HepG2 (cell line): ENCODE measurements around the gene TBC1D16. TPM values are rescaled to one million over a fixed set of nuclear protein-coding genes. Genes with fewer than 3 reads are reported as not detected.

Source experiments
- ATAC-seq: fragments of 200-7000 bp; cut with Tn5 transposase; 3 replicates; pipeline ENCODE4 v1.9.1; 2020; ENCODE audit warnings: mild to moderate bottlenecking, moderate library complexity
- BruUV-seq: library from RNA; stranded (reverse); fragments of 400-500 nt; replicated peaks from 2 replicates; lab custom pipeline; 2021; lab: Mats Ljungman, UMichigan
- CTCF ChIA-PET: fragments of 300-600 bp; formaldehyde crosslinking; extraction: SDS; loops from one replicate; lab custom pipeline; 2021; ENCODE audit warnings: low total read pairs, inconsistent platforms, low intra/inter-chr PET ratio; lab: Yijun Ruan, JAX
- POLR2A ChIA-PET: fragments of 350-600 bp; sonication (Branson Sonifier 250); formaldehyde crosslinking; loops from one replicate; lab custom pipeline; 2020; ENCODE audit warnings: antibody characterized with exemption, inconsistent platforms; lab: Yijun Ruan, JAX
- DNase-seq: peaks from one replicate; pipeline ENCODE4 v3.0.0-alpha.2; 2015; ENCODE audit warnings: low spot score
- FAIRE-seq: peaks from 3 replicates; lab custom pipeline; 2011; peaks lifted over from hg19 to GRCh38; lab: Jason Lieb, UNC
- H2AFZ ChIP-seq: one replicate; pipeline ENCODE4 v1.6.1; 2011; ENCODE audit warnings: low read length, inconsistent platforms
- H3K27ac ChIP-seq: fragments of 300-600 bp; 3 replicates; pipeline ENCODE4 v1.8.0; 2011; ENCODE audit warnings: mixed run types, mild to moderate bottlenecking, mixed read lengths, low read length, inconsistent platforms; ENCODE audit not compliant: insufficient read depth; ENCODE audit errors: extremely low read length
- H3K27me3 ChIP-seq, 2 experiments: fragments of 200-600 bp in 1 of 2; 2 replicates in 1 of 2; 3 replicates in 1 of 2; pipeline versions ENCODE4 v1.6.0 to v1.8.0; 2011; ENCODE audit warnings: low read length in 2 of 2, mild to moderate bottlenecking in 2 of 2, moderate library complexity in 2 of 2, inconsistent platforms in 1 of 2; ENCODE audit not compliant: insufficient read depth in 2 of 2, control insufficient read depth in 1 of 2
- H3K36me3 ChIP-seq, 2 experiments: fragments of 200-600 bp in 1 of 2; replicated peaks in 1 of 2; 2 replicates in 1 of 2; 3 replicates in 1 of 2; pipeline versions ENCODE4 v1.5.1 to v1.8.0; 2011; ENCODE audit warnings: low read length in 2 of 2, inconsistent platforms in 1 of 2; ENCODE audit not compliant: insufficient read depth in 2 of 2, control insufficient read depth in 1 of 2
- H3K4me1 ChIP-seq: 2 replicates; pipeline ENCODE4 v1.5.1; 2012; ENCODE audit warnings: low read length, inconsistent platforms; ENCODE audit not compliant: insufficient read depth
- H3K4me2 ChIP-seq: 2 replicates; pipeline ENCODE4 v1.6.0; 2011; ENCODE audit warnings: low read depth, low read length, inconsistent platforms
- H3K4me3 ChIP-seq, 3 experiments: fragments of 200-600 bp in 1 of 3; sonication (generic), shearing (Covaris generic) in 1 of 3; replicated peaks in 1 of 3; 2 replicates each; pipeline ENCODE4 v1.5.1; 2011 to 2016; ENCODE audit warnings: low read length in 3 of 3, inconsistent platforms in 2 of 3, low read depth in 2 of 3, mild to moderate bottlenecking in 2 of 3, control low read depth in 1 of 3, mixed read lengths in 1 of 3; ENCODE audit not compliant: insufficient read depth in 1 of 3
- H3K79me2 ChIP-seq: one replicate; pipeline ENCODE4 v1.6.1; 2011; ENCODE audit warnings: low read length, inconsistent platforms; ENCODE audit not compliant: insufficient read depth
- H3K9ac ChIP-seq: 2 replicates; pipeline ENCODE4 v1.6.0; 2011; ENCODE audit warnings: mild to moderate bottlenecking, low read depth, low read length, inconsistent platforms; ENCODE audit not compliant: insufficient read depth
- H3K9me3 ChIP-seq: 2 replicates; pipeline ENCODE4 v1.5.1; 2012; ENCODE audit warnings: mild to moderate bottlenecking, low read length
- H4K20me1 ChIP-seq: 2 replicates; pipeline ENCODE4 v1.6.0; 2011; ENCODE audit warnings: inconsistent platforms, mild to moderate bottlenecking, low read length, moderate library complexity; ENCODE audit not compliant: insufficient read depth
- HNRNPL ChIP-seq: fragments of 200-400 bp; formaldehyde crosslinking; IDR thresholded peaks from 2 replicates; pipeline ENCODE4 v1.6.1; 2017; ENCODE audit warnings: mild to moderate bottlenecking, low read depth, low read length
- PCBP1 ChIP-seq: fragments of 200-400 bp; formaldehyde crosslinking; IDR thresholded peaks from 2 replicates; pipeline ENCODE4 v1.6.1; 2017; ENCODE audit warnings: mild to moderate bottlenecking, low read depth, low read length, borderline replicate concordance
- ZNF263 ChIP-seq: sonication (generic); formaldehyde crosslinking; IDR thresholded peaks from 2 replicates; pipeline ENCODE4 v1.4.0; 2020; ENCODE audit warnings: missing genetic modification reagents
- ZNF350 ChIP-seq: sonication (generic); formaldehyde crosslinking; IDR thresholded peaks from 2 replicates; pipeline ENCODE4 v1.4.0; 2020; ENCODE audit warnings: mild to moderate bottlenecking, low read depth, missing genetic modification reagents, borderline replicate concordance
- WGBS: methylation state at CpG from one replicate; pipeline ENCODE4 v1.1.6; 2017; ENCODE audit warnings: low lambda C conversion rate; 5-methylcytosine and 5-hydroxymethylcytosine counted together
- in situ Hi-C: cut with HindIII; loops from 2 replicates; pipeline ENCODE4 v1.10.0; 2017; ENCODE audit warnings: low pct_unique_long_range_greater_than_20kb; ENCODE audit not compliant: extremely low pct_ligation_motif_present
- intact Hi-C: fragments of 100-400 bp; cut with micrococcal nuclease; formaldehyde crosslinking; loops from one replicate; pipeline ENCODE4 v1.10.0; 2022; ENCODE audit not compliant: unreplicated experiment
- polyA plus RNA-seq, 8 experiments: library from polyadenylated mRNA; depleted of rRNA in 3 of 8; stranded (reverse) in 7 of 8; unstranded in 1 of 8; fragments of >200 nt; fragmentation: Illumina TruSeq in 4 of 8; extraction: Trizol in 4 of 8; gene quantifications; 2 replicates each; pipeline versions ENCODE4 v1.2.1 to v1.2.3, GENCODE V29; 2011 to 2016; ENCODE audit warnings: low read depth in 4 of 8, missing spikeins in 1 of 8, mixed read lengths in 1 of 8; ENCODE audit not compliant: insufficient read depth in 1 of 8
- total RNA-seq, 5 experiments: library from RNA; depleted of rRNA; stranded (reverse); fragments of >200 nt; fragmentation: Illumina TruSeq; extraction: Trizol; gene quantifications; 2 replicates each; pipeline ENCODE4 v1.2.3, GENCODE V29; 2016; ENCODE audit warnings: low read depth in 1 of 5

TBC1D16 gene
- total and polyA plus RNA-seq, 2 of the 13 experiments (the other 11 are each of a cell fraction or from before 2014, with no cell fraction given): 14.9 to 24.9 TPM

GRCh38 chr17:79920751-79921410 is 114.8 kb downstream of the TBC1D16 start:
- Histone ChIP-seq H3K9ac (no peak overlapping the region), H3K27me3 (peaks cover 3 to 42% of the 10 kb centered on the region in 2 experiments; a peak in 4 of 5 replicates), H3K36me3 (no peaks in the 10 kb centered on the region), H4K20me1 (no peaks in the 10 kb centered on the region), H3K79me2 (no peaks in the 10 kb centered on the region), H3K9me3 (no peaks in the 10 kb centered on the region), H3K4me1 (peaks cover 73% of the 10 kb centered on the region), H3K27ac (no peak overlapping the region), H3K4me2 (no peak overlapping the region), H3K4me3 (no peak overlapping the region), H2AFZ (no peak overlapping the region)
- WGBS: 70% methylated on average over 9 of the region's 19 CpGs
- TF ChIP-seq PCBP1 (0 out of 2 replicates have a peak, but pooled peaks have one; percentile 22), ZNF350 (no peak), HNRNPL (0 out of 2 replicates have a peak, but pooled peaks have one; percentile 40)
- no peak for FAIRE-seq
- in situ Hi-C loops: no loop called here
- ChIA-PET POLR2A (interaction anchor here (1.0 to 1.7 kb wide), 2 partner anchors 10 to 71 kb away, joined by 5 to 6 read pairs; no protein-coding TSS in a partner anchor), CTCF (no interaction called here)
- intact Hi-C loops: no loop called here
- DNase-seq: no peak
- BruUV-seq: no TSS peak
- ATAC-seq: no peak

- Histone ChIP-seq H3K9ac (no peak overlapping the region), H3K4me1 (peaks cover 73% of the 10 kb centered on the region), H3K4me3 (no peak overlapping the region), H3K27me3 (peaks cover 3 to 50% of the 10 kb centered on the region in 2 experiments; a peak in 4 of 5 replicates), H3K79me2 (no peaks in the 10 kb centered on the region), H2AFZ (no peak overlapping the region), H3K9me3 (no peaks in the 10 kb centered on the region), H3K27ac (no peak overlapping the region), H4K20me1 (no peaks in the 10 kb centered on the region), H3K4me2 (no peak overlapping the region; the same call in 1 of the 2 replicates), H3K36me3 (no peaks in the 10 kb centered on the region)
- DNase-seq (no peak), ATAC-seq (no peak), FAIRE-seq (no peak)
- TF ChIP-seq HNRNPL: 0 out of 2 replicates have a peak, but pooled peaks have one; percentile 2
- TF ChIP-seq ZNF263 (CRISPR knock-in tag): no peak
- POLR2A ChIA-PET: interaction anchor here (1.0 to 1.5 kb wide), 5 partner anchors 9 to 80 kb away, joined by 3 to 8 read pairs (median 3); no protein-coding TSS in a partner anchor
- in situ Hi-C loops (loop anchor here (5.0 kb wide), 1 partner anchor 113 kb away; no protein-coding TSS in a partner anchor), intact Hi-C loops (loop anchor here (5.0 to 10.0 kb wide), 2 partner anchors 85 to 178 kb away; partner anchors contain the start of gene CBX4)
- BruUV-seq: no TSS peak
- 84% methylated on average over 2 of the region's 28 CpGs for WGBS
- CTCF ChIA-PET: no interaction called here
Measured at GRCh38 chr17:79919862-79920720, 115.6 kb downstream of the TBC1D16 start.
